Activated T-cell treated with anti-CD3 and anti-CD28 coated beads, Interleukin-2, amount 50 U/mL, for 48 hours (primary cell): Measurements from ENCODE around the gene LORICRIN.

ENCODE experiments used
- DNase-seq, 2 experiments: peaks; one replicate each; pipeline ENCODE4 v3.0.0-alpha.2; 2020

The LORICRIN gene

DNA sequence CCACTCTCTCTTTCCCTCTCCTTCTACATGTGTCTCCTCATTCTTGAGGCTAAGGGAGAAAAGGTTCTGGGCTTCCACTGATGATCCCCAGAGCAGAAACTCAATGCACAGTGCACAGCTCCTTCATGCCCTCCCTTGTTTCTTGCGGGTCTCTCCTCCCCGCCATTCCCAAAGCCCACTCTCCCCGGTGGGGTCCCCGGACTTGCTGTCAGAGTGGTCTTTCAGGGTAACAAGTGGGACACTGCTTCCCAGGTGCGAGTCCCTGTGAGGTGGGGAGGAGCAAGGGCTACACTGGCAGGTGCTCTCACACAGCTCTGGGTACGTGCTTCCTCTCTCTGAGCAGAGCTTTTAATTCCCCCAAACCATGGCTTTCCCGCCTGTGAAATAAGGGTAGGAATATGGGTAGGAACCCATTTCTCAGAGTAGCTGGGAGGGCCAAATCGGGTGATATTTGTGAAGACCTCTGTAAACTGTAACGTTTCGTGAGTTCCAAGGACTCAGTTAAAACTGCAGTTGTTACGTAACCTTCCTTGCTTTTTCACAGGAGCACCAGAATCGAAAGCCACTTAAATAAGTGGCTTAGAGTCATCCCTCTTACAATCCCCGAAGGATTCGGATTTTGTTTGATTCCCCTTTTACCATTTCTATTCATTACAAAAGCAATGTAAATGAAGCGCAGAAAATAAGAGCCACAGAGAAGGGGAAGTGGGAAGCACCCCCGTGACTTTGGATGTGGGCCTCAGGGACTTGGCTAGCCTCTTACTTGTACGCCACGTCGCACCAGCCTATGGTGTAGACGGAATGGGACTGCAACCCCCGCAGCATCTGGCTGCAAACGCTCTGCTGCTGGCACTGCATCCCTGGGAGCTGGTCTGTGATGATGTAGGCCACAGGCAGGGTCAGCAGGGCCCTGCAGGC, 47.1 kb downstream of the LORICRIN start:
- no peak for DNase-seq

DNA sequence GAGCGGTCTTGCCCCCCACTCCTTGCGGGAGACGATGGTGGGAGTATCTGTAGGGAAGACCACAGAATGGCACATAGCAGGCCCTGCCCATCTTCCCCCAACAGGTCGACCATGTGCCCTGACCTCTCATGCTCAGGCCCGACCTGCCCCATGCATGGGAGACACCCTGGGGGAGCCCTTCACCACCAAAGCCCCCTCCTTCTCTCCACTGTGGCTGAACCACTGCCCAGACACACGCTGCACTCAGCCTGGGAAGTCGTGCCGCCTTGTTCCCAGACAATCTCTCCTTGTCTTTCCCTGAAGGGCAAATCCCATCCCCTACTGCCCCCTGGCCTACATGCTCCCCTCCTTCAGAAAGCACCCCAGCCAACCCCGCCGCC, 47.7 kb downstream of the LORICRIN start:
- no peak for DNase-seq

DNA sequence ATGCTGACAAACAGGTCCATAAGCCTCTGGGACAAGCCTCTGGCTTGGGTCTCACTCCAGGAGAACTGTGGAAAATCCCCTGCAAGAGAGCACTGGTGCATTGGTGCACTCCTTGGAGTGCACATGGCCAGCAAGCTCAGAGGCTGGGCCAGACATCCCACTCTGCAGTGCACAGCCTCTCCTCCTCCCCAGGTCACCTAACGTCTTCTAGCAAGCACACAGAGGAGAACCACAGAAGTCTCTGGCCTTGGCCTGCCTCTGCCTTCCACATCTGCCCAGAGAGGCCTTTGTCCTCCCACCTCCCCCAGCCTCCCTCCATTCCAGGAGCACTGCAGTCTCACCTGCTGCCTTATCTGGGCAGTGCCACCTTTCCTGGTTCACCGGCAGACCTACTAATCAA, 49.1 kb downstream of the LORICRIN start:
- DNase-seq = no peak

DNA sequence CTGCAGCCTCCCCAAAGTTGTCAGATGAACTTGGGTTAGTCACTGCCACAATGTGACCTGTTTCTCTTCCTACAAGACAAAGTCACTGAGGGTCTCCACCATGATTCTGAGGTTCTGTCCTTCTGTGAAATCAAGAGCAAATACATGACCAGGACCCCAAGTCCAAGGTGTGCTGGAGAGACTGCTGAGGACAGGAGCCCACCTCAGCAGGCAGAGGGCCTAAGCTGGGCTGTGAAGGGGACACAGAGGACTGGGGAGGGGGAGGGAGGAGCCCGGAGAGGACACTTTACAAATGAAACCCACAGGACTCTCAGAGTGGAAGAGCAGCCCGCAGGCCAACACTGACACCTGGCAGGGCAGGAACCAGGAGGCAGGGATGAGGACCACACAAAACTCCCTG, 50.0 kb downstream of the LORICRIN start:
- no peak for DNase-seq

DNA sequence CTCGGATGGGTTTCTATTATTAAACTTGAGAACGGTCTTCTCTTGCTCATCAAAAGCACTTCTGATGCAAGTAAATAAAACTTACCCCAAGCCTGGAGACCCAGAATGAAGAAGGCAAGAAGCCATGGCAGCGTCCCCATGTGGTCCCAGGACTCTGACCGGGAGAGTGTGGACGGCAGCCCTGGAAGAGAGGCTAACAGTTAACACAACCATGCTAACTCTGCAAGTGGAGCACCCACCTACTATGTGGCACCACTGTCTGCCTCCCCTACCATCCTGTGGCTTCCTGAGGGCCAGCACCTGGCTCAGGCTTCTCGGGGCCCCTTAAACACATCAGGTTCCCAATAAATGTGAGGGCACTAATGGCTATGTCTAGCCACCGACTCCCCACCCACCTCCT, 51.0 kb downstream of the LORICRIN start:
- DNase-seq = no peak
